ENCODE results near the gene ABCA4. TPM values are rescaled to one million over a fixed set of nuclear protein-coding genes. Genes with fewer than 3 reads are reported as not detected.

Gene ABCA4
- total RNA-seq, 1 experiment from 2014 or later: 0.22 TPM

DNA sequence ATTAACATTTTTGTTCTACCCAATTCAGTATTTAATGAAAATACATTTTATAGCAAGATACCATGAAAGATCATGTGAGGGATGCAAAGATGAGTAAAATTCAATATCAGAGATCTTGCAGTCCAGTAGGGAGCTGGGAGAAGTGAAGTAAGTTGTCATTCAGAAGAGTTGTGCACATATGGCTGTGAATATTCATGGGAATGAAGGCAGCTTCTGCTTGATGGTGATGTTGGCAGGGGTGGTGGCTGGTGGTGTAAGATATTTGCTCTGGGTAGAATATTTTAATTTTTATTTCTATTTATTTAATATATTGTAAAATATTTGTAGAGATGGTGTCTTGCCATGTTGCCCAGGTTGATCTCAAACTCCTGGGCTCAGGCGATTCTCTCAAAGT is 139.7 kb downstream of the ABCA4 start:
- ChIA-PET RAD21 (ENCODE audit: low non-redundant PET in 1 of 2, low total read pairs in 2 of 2, uncharacterized antibody in 2 of 2, unreplicated experiment in 2 of 2) (no interaction called here), CTCF (interaction anchor here (1.4 to 2.1 kb wide), 2 partner anchors 355 to 676 kb away, joined by 4 to 8 read pairs; no protein-coding TSS in a partner anchor)
- no peak overlapping the region for H3K4me2 ChIP-seq (ENCODE audit: low read length)

More for the DNA sequence above, 139.7 kb downstream of the ABCA4 start:
- Histone ChIP-seq H2AFZ (ENCODE audit: low read depth, low read length, poor library complexity, severe bottlenecking) (no peak overlapping the region), H3K36me3 (ENCODE audit: control insufficient read depth in 1 of 2, insufficient read depth in 2 of 2, low read length in 2 of 2) (no peaks in the 10 kb centered on the region), H3K79me2 (ENCODE audit: insufficient read depth, low read length) (no peaks in the 10 kb centered on the region), H3K9me2 (ENCODE audit: insufficient read depth) (no peaks in the 10 kb centered on the region), H3K4me3 (replicated peaks in 1 of 2; ENCODE audit: low read depth in 1 of 2, low read length in 2 of 2) (no peak overlapping the region), H3K4me1 (ENCODE audit: control insufficient read depth in 1 of 2, insufficient read depth in 2 of 2, low read length in 2 of 2) (no peaks in the 10 kb centered on the region), H3K27me3 (ENCODE audit: insufficient read depth, low read length) (no peaks in the 10 kb centered on the region), H3K9ac (ENCODE audit: low read length) (no peak overlapping the region), H3K27ac (ENCODE audit: low read depth, low read length) (no peak overlapping the region), H3K9me3 (ENCODE audit: control insufficient read depth in 1 of 2, insufficient read depth in 1 of 2, low read depth in 1 of 2, low read length in 2 of 2) (no peaks in the 10 kb centered on the region), H4K20me1 (ENCODE audit: insufficient read depth) (no peaks in the 10 kb centered on the region)
- BruUV-seq (replicated peaks): no TSS peak
- DNase-seq (ENCODE audit: low read depth, low spot score) (no peak), ATAC-seq (no peak)
- POLR2A ChIA-PET: no interaction called here
- TF ChIP-seq CBX3 (IDR thresholded peaks at IDR 0.05; ENCODE audit: low read depth) (no peak), EZH2 (IDR thresholded peaks at IDR 0.05) (no peak), FOSL1 (IDR thresholded peaks at IDR 0.05; ENCODE audit: low read depth) (no peak), EGR1 (IDR thresholded peaks at IDR 0.05; ENCODE audit: low read depth) (no peak), TCF7L2 (IDR thresholded peaks at IDR 0.05; ENCODE audit: borderline replicate concordance, extremely low read depth, insufficient read depth, insufficient read length) (no peak), ZNF274 (IDR thresholded peaks at IDR 0.05; ENCODE audit: low read depth, low read length) (no peak), EZH2phosphoT487 (IDR thresholded peaks at IDR 0.05; ENCODE audit: borderline replicate concordance) (no peak), SP1 (IDR thresholded peaks at IDR 0.05; ENCODE audit: low read depth) (no peak), SRF (IDR thresholded peaks at IDR 0.05; ENCODE audit: low read depth) (no peak), POLR2A (IDR thresholded peaks at IDR 0.05; ENCODE audit: borderline replicate concordance, extremely low read depth, insufficient read depth, insufficient read length) (no peak), CEBPB (IDR thresholded peaks at IDR 0.05; ENCODE audit: low read depth) (no peak), ELF1 (IDR thresholded peaks at IDR 0.05; ENCODE audit: borderline replicate concordance, low read depth) (no peak), YY1 (IDR thresholded peaks at IDR 0.05; ENCODE audit: extremely low read depth, insufficient replicate concordance, low read depth, low read length) (no peak), POLR2AphosphoS5 (IDR thresholded peaks at IDR 0.05; ENCODE audit: low read depth, low read length) (no peak), RAD21 (IDR thresholded peaks at IDR 0.05; ENCODE audit: low read depth) (no peak)
- TF ChIP-seq, protein P1, sequence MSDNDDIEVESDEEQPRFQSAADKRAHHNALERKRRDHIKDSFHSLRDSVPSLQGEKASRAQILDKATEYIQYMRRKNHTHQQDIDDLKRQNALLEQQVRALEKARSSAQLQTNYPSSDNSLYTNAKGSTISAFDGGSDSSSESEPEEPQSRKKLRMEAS (IDR thresholded peaks at IDR 0.05): no peak
- TF ChIP-seq, protein P2, sequence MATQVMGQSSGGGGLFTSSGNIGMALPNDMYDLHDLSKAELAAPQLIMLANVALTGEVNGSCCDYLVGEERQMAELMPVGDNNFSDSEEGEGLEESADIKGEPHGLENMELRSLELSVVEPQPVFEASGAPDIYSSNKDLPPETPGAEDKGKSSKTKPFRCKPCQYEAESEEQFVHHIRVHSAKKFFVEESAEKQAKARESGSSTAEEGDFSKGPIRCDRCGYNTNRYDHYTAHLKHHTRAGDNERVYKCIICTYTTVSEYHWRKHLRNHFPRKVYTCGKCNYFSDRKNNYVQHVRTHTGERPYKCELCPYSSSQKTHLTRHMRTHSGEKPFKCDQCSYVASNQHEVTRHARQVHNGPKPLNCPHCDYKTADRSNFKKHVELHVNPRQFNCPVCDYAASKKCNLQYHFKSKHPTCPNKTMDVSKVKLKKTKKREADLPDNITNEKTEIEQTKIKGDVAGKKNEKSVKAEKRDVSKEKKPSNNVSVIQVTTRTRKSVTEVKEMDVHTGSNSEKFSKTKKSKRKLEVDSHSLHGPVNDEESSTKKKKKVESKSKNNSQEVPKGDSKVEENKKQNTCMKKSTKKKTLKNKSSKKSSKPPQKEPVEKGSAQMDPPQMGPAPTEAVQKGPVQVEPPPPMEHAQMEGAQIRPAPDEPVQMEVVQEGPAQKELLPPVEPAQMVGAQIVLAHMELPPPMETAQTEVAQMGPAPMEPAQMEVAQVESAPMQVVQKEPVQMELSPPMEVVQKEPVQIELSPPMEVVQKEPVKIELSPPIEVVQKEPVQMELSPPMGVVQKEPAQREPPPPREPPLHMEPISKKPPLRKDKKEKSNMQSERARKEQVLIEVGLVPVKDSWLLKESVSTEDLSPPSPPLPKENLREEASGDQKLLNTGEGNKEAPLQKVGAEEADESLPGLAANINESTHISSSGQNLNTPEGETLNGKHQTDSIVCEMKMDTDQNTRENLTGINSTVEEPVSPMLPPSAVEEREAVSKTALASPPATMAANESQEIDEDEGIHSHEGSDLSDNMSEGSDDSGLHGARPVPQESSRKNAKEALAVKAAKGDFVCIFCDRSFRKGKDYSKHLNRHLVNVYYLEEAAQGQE (IDR thresholded peaks at IDR 0.05; ENCODE audit: low read depth): no peak
- TF ChIP-seq, protein P3, sequence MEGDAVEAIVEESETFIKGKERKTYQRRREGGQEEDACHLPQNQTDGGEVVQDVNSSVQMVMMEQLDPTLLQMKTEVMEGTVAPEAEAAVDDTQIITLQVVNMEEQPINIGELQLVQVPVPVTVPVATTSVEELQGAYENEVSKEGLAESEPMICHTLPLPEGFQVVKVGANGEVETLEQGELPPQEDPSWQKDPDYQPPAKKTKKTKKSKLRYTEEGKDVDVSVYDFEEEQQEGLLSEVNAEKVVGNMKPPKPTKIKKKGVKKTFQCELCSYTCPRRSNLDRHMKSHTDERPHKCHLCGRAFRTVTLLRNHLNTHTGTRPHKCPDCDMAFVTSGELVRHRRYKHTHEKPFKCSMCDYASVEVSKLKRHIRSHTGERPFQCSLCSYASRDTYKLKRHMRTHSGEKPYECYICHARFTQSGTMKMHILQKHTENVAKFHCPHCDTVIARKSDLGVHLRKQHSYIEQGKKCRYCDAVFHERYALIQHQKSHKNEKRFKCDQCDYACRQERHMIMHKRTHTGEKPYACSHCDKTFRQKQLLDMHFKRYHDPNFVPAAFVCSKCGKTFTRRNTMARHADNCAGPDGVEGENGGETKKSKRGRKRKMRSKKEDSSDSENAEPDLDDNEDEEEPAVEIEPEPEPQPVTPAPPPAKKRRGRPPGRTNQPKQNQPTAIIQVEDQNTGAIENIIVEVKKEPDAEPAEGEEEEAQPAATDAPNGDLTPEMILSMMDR (IDR thresholded peaks at IDR 0.05 in 2 of 3, conservative IDR thresholded peaks at IDR 0.05 in 1 of 3; ENCODE audit: borderline replicate concordance in 1 of 3, insufficient read depth in 1 of 3, low read depth in 2 of 3, low read length in 2 of 3): no peak
- TF ChIP-seq, protein P4, sequence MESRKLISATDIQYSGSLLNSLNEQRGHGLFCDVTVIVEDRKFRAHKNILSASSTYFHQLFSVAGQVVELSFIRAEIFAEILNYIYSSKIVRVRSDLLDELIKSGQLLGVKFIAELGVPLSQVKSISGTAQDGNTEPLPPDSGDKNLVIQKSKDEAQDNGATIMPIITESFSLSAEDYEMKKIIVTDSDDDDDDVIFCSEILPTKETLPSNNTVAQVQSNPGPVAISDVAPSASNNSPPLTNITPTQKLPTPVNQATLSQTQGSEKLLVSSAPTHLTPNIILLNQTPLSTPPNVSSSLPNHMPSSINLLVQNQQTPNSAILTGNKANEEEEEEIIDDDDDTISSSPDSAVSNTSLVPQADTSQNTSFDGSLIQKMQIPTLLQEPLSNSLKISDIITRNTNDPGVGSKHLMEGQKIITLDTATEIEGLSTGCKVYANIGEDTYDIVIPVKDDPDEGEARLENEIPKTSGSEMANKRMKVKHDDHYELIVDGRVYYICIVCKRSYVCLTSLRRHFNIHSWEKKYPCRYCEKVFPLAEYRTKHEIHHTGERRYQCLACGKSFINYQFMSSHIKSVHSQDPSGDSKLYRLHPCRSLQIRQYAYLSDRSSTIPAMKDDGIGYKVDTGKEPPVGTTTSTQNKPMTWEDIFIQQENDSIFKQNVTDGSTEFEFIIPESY (IDR thresholded peaks at IDR 0.05; ENCODE audit: extremely low read depth, insufficient replicate concordance, low read length): no peak
- intact Hi-C loops (cut with micrococcal nuclease): no loop called here
